Loucy (cell line): ENCODE measurements around the gene MED17.

ENCODE experiments used
- H2AFZ ChIP-seq: fragments of 200-600 bp; sonication (generic); 2 replicates; pipeline ENCODE4 v1.6.0; 2016; ENCODE audit warnings: antibody characterized with exemption, mild to moderate bottlenecking, low read length, moderate library complexity
- H3F3A ChIP-seq: fragments of 200-600 bp; 2 replicates; pipeline ENCODE4 v1.6.0; 2016; ENCODE audit warnings: antibody characterized with exemption, low read depth, mild to moderate bottlenecking
- H3K27me3 ChIP-seq: fragments of 200-600 bp; sonication (generic); 2 replicates; pipeline ENCODE4 v1.6.1; 2014; ENCODE audit warnings: low read length, mild to moderate bottlenecking; ENCODE audit not compliant: insufficient read depth, poor library complexity, severe bottlenecking
- H3K36me3 ChIP-seq: fragments of 200-600 bp; sonication (generic); 2 replicates; pipeline ENCODE4 v1.6.1; 2016; ENCODE audit warnings: low read length; ENCODE audit not compliant: insufficient read depth
- H3K4me1 ChIP-seq: fragments of 200-600 bp; sonication (generic); 2 replicates; pipeline ENCODE4 v1.5.1; 2014; ENCODE audit warnings: low read length, mild to moderate bottlenecking; ENCODE audit not compliant: insufficient read depth, poor library complexity, severe bottlenecking
- H3K4me2 ChIP-seq: fragments of 200-600 bp; sonication (generic); 2 replicates; pipeline ENCODE4 v1.6.0; 2014; ENCODE audit warnings: antibody characterized with exemption, low read length, low read depth, mild to moderate bottlenecking; ENCODE audit not compliant: poor library complexity, severe bottlenecking
- H3K4me3 ChIP-seq: fragments of 200-600 bp; sonication (generic); 2 replicates; pipeline ENCODE4 v1.5.1; 2014; ENCODE audit warnings: low read length, mild to moderate bottlenecking, mixed read lengths; ENCODE audit not compliant: poor library complexity, severe bottlenecking
- H3K79me2 ChIP-seq: fragments of 200-600 bp; sonication (generic); 2 replicates; pipeline ENCODE4 v1.6.1; 2014; ENCODE audit warnings: low read length; ENCODE audit not compliant: insufficient read depth
- H3K9ac ChIP-seq: fragments of 200-600 bp; sonication (generic); 2 replicates; pipeline ENCODE4 v1.6.0; 2014; ENCODE audit warnings: mild to moderate bottlenecking, low read depth, low read length, moderate library complexity; ENCODE audit not compliant: poor library complexity, severe bottlenecking
- H3K9me2 ChIP-seq: fragments of 200-600 bp; sonication (generic); replicated peaks from 2 replicates; pipeline ENCODE4 v1.6.1; 2016; ENCODE audit warnings: low read depth, low read length, mixed read lengths
- H3K9me3 ChIP-seq: fragments of 200-600 bp; sonication (generic); 2 replicates; pipeline ENCODE4 v1.6.1; 2014; ENCODE audit warnings: mild to moderate bottlenecking, antibody characterized with exemption, low read length, low read depth; ENCODE audit not compliant: insufficient read depth
- H4K20me1 ChIP-seq: fragments of 200-600 bp; sonication (generic); 2 replicates; pipeline ENCODE4 v1.6.0; 2014; ENCODE audit warnings: antibody characterized with exemption, low read length, mild to moderate bottlenecking; ENCODE audit not compliant: insufficient read depth, poor library complexity, severe bottlenecking
- CTCF ChIP-seq: fragments of 200-600 bp; sonication (generic); conservative IDR thresholded peaks from 2 replicates; pipeline ENCODE4 v1.5.1; 2014; ENCODE audit warnings: mild to moderate bottlenecking, antibody characterized with exemption, low read length
- EZH2phosphoT487 ChIP-seq: fragments of 200-600 bp; IDR thresholded peaks from 2 replicates; pipeline ENCODE4 v1.6.1; 2018; ENCODE audit warnings: antibody characterized with exemption, mild to moderate bottlenecking, moderate library complexity, borderline replicate concordance

MED17 gene

GRCh38 chr11:93766504-93766903 is 17.6 kb upstream of the MED17 start:
- Histone ChIP-seq H3K36me3 (no peaks in the 10 kb centered on the region), H3K4me1 (no peaks in the 10 kb centered on the region), H2AFZ (no peak overlapping the region), H3K27me3 (no peaks in the 10 kb centered on the region), H3K4me3 (no peak overlapping the region), H3K4me2 (no peak overlapping the region), H3K9ac (no peak overlapping the region), H3F3A (no peaks in the 10 kb centered on the region), H3K79me2 (no peaks in the 10 kb centered on the region), H3K9me3 (no peaks in the 10 kb centered on the region), H4K20me1 (no peaks in the 10 kb centered on the region), H3K9me2 (no peaks in the 10 kb centered on the region)
- TF ChIP-seq EZH2phosphoT487: no peak
- no peak for TF ChIP-seq CTCF

GRCh38 chr11:93767018-93767417 is 17.1 kb upstream of the MED17 start:
- Histone ChIP-seq H3K4me3 (no peak overlapping the region), H3K4me1 (no peaks in the 10 kb centered on the region), H4K20me1 (no peaks in the 10 kb centered on the region), H3K9ac (no peak overlapping the region), H2AFZ (no peak overlapping the region), H3K79me2 (no peaks in the 10 kb centered on the region), H3K36me3 (no peaks in the 10 kb centered on the region), H3K27me3 (no peaks in the 10 kb centered on the region), H3K4me2 (no peak overlapping the region), H3K9me2 (no peaks in the 10 kb centered on the region), H3F3A (no peaks in the 10 kb centered on the region), H3K9me3 (no peaks in the 10 kb centered on the region)
- TF ChIP-seq EZH2phosphoT487 (no peak), CTCF (no peak)

GRCh38 chr11:93770160-93770559 is 13.9 kb upstream of the MED17 start:
- H3K4me1 ChIP-seq: no peaks in the 10 kb centered on the region
- no peak for TF ChIP-seq CTCF
- TF ChIP-seq EZH2phosphoT487: no peak
- no peaks in the 10 kb centered on the region for H3K79me2 ChIP-seq
- no peaks in the 10 kb centered on the region for H3K36me3 ChIP-seq
- no peak overlapping the region for H3K9ac ChIP-seq
- no peak overlapping the region for H3K4me2 ChIP-seq
- no peak overlapping the region for H2AFZ ChIP-seq
- no peaks in the 10 kb centered on the region for H3K27me3 ChIP-seq
- no peaks in the 10 kb centered on the region for H3K9me2 ChIP-seq
- no peaks in the 10 kb centered on the region for H3F3A ChIP-seq
- peaks cover 5% of the 10 kb centered on the region; the same call in 1 of the 2 replicates for H3K9me3 ChIP-seq
- no peaks in the 10 kb centered on the region for H4K20me1 ChIP-seq
- H3K4me3 ChIP-seq: no peak overlapping the region
